Sigmoid colon (tissue), 3 donors: ENCODE data around the gene PRPF40A.

Experiments
- CTCF ChIP-seq, 4 experiments: fragments of 450-650 bp in 3 of 4; fragments of 200-600 bp in 1 of 4; IDR thresholded peaks; one replicate each; pipeline ENCODE4 v1.5.1; 2016 to 2019; ENCODE audit warnings: antibody characterized with exemption in 4 of 4, mild to moderate bottlenecking in 3 of 4, moderate library complexity in 2 of 4
- POLR2A ChIP-seq, 2 donors: fragments of 450-650 bp; IDR thresholded peaks; one replicate each; pipeline ENCODE4 v1.6.1; 2016; ENCODE audit warnings: antibody characterized with exemption in 2 of 2, mild to moderate bottlenecking in 2 of 2, moderate library complexity in 2 of 2

- TF ChIP-seq POLR2A (IDR thresholded peaks at IDR 0.05) = no peak
- TF ChIP-seq CTCF (IDR thresholded peaks at IDR 0.05) = no peak
Observed at GRCh38 chr2:152609154-152609553, 108.1 kb downstream of the PRPF40A start.
